ENCODE data around the gene DNAH17. TPM values are rescaled to one million over a fixed set of nuclear protein-coding genes. Genes with fewer than 3 reads are reported as not detected.
"Not testable (repeated sequence)": the region's sequence is repeated elsewhere in the genome, so short reads cannot be mapped to it uniquely, and the experiment has no call there.

Gene DNAH17
- total RNA-seq, 2 donors from 2014 or later, result 0.21 to 0.87 TPM

DNA sequence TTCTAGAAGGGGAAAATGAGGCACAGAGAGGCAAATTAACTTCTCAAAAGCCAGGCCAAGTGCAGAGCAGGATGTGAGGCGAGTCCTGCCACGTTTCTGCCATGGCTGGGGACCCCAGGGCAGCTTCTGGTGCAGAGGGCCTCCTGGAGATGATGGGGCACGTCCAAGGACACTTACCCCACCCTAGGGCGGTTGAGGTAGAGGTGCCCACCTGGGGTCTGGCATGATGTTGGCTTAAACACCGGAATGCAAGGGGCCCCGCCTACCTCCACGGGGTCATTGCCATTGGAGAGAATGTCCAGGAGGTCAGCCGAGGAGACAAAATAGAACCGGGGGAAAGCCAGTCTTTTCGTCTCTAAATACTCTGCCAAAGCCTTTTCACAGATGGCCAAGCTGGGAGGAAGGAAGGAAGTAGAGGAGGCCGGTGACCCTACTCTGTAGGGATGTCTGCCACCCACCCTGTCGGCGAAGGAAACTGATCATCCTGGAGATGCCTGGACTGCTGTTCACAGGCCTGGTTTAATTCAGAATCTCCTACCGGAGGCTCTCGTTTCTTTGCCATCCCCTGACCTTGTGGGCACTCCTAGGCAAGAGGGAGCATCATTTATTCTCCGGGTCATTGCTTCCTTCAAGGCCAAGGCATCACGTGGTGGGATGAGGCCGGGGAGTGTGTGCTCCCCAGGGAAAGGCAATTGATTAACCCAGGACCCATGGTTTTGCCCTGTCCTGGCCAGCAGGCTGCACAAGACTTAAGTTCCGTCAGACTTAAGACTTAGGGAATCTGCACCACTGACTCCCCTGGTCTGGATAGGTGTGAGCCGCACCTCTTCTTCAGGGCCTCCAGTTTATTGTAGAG, 70.5 kb downstream of the DNAH17 start:
- H3K9me3 ChIP-seq (ENCODE audit: control insufficient read depth, low read length, poor library complexity, severe bottlenecking), result no peaks in the 10 kb centered on the region
- no peak overlapping the region for H3K27ac Mint-ChIP-seq
- peaks cover 4% of the 10 kb centered on the region for H3K27me3 Mint-ChIP-seq
- H3K4me1 Mint-ChIP-seq, result peaks cover 3% of the 10 kb centered on the region
- no peak for ATAC-seq
- DNase-seq, result no peak
- no peak overlapping the region for H3K4me3 Mint-ChIP-seq
- H3K36me3 Mint-ChIP-seq (ENCODE audit: low read depth), result no peaks in the 10 kb centered on the region

DNA sequence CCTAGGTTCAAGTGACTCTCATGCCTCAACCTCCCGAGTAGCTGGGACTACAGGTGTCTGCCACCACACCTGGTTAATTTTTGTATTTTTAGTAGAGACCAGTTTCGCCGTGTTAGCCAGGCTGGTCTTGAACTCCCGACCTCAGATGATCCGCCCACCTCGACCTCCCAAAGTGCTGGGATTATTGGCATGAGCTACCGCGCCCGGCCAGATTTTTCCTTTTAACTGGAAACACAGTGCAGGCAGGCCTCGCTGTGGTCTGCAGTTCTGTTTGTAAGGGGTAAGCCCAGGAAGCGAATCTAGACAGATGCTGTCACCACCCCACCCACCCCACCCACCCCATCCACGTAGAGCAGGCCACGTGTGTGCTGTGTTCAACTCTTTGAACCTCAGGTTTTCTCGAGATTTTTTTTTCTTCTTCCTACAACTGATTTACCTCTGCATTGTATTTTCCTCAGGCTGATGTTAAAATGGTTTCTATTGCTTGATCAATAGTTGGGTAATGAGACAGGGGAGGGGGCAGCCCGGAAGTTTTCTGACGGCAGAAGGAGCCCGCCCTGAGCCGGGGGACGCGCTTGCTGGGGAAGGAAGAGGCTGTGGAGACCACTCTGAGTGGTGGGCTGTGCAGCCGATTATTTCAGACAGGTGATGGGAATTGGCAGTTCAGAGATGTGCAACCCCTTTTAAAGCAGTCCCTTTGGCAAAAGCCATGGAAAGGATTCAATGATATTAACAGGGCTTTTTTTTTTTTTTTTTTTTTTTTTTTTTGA, 72.9 kb downstream of the DNAH17 start:
- H3K4me1 Mint-ChIP-seq, result peaks cover 5% of the 10 kb centered on the region
- H3K27me3 Mint-ChIP-seq, result peaks cover 4% of the 10 kb centered on the region
- no peak overlapping the region for H3K4me3 Mint-ChIP-seq
- DNase-seq (no peak), ATAC-seq (no peak)
- H3K36me3 Mint-ChIP-seq (ENCODE audit: low read depth), result no peaks in the 10 kb centered on the region
- no peaks in the 10 kb centered on the region for H3K9me3 ChIP-seq (ENCODE audit: control insufficient read depth, low read length, poor library complexity, severe bottlenecking)
- no peak overlapping the region for H3K27ac Mint-ChIP-seq

DNA sequence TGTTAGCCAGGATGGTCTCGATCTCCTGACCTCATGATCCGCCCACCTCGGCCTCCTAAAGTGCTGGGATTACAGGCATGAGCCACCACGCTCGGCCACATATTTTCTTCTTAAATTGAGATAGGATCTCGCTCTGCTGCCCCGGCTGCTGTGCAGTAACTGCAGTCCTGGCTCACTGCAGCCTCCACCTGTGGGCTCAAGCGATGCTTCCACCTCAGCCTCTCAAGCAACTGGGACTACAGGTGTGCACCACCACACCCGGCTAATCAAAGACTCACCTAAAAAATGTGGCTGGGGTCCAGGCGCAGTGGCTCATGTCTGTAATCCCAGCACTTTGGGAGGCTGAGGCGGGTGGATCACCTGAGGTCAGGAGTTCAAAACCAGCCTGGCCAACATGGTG, 73.8 kb downstream of the DNAH17 start:
- not testable (repeated sequence) for H3K4me3 Mint-ChIP-seq; ATAC-seq; H3K4me1 Mint-ChIP-seq; H3K27ac Mint-ChIP-seq; DNase-seq; H3K27me3 Mint-ChIP-seq; H3K9me3 ChIP-seq (ENCODE audit: control insufficient read depth, low read length, poor library complexity, severe bottlenecking); H3K36me3 Mint-ChIP-seq (ENCODE audit: low read depth)

DNA sequence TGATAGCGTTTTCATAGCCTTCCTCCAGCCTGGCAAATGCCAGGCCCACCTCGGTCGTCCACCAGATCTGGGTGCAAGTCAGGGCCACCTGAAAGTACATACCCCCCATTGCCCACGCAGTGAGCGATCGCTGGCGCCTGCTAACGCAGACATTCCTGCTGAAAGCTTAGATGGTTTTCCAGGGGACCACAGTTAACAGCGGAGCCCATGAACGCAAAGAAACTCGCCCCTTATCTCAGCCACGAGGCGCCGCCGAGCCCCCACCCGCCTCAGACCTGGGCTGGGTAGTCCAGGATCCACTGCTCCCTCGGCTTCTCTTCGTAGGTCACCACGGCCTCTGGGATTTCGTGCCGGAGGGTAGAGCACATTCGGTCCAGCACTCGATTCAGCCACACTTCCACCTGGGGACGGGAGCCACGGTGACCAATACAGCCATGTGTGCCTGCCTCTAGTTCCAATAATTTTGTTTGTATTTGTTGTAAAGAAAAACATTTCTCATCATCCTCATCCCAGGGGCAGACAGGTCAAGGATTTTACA, 74.5 kb downstream of the DNAH17 start:
- H3K9me3 ChIP-seq (ENCODE audit: control insufficient read depth, low read length, poor library complexity, severe bottlenecking), result no peaks in the 10 kb centered on the region
- no peak for ATAC-seq
- Mint-ChIP-seq H3K27me3 (peaks cover 2% of the 10 kb centered on the region), H3K27ac (no peak overlapping the region), H3K4me3 (no peak overlapping the region), H3K4me1 (peaks cover 3% of the 10 kb centered on the region), H3K36me3 (ENCODE audit: low read depth) (no peaks in the 10 kb centered on the region)
- no peak for DNase-seq

DNA sequence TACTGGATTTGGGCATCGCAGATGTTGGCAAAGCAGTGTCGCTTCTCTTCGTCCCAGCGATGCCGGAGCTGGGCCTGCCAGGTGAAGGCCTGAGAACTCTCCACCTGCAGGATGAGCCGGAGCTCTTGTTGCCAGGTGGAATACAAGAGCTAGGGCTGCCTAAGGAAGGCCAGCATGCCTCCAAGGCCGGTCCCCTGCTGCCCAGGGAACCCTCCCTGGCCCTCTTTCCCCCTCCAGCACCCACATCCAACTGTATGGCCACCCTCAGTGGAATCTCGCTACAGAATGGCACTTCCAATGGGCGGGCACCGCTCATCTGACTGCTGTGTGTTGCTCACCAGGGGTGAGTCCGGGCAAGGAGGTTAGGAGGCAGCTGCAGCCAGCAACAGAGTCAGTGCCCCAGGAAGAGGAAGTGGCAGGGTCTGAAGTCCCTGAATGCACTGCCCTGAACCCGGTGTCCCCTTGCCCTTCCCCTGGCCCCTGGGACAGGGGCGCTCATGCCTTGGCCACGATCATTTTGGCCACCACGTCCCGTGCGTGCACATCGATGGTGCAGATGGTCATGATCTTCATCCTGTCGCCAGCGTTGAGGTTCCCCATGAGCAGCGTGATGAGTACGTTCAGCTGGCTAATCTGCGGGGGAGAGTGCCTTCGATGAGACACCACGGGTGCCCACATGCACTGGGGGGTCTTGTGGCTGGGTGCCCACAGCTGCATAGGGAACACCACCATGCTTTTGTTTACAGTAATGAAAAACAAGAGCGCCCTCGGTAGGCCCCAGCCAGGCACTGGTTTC, 75.8 kb downstream of the DNAH17 start:
- H3K27me3 Mint-ChIP-seq, result no peaks in the 10 kb centered on the region
- no peak for ATAC-seq
- H3K9me3 ChIP-seq (ENCODE audit: control insufficient read depth, low read length, poor library complexity, severe bottlenecking), result no peaks in the 10 kb centered on the region
- H3K36me3 Mint-ChIP-seq (ENCODE audit: low read depth), result no peaks in the 10 kb centered on the region
- no peak overlapping the region for H3K4me3 Mint-ChIP-seq
- no peak overlapping the region for H3K27ac Mint-ChIP-seq
- DNase-seq, result no peak
- peaks cover 3% of the 10 kb centered on the region for H3K4me1 Mint-ChIP-seq

DNA sequence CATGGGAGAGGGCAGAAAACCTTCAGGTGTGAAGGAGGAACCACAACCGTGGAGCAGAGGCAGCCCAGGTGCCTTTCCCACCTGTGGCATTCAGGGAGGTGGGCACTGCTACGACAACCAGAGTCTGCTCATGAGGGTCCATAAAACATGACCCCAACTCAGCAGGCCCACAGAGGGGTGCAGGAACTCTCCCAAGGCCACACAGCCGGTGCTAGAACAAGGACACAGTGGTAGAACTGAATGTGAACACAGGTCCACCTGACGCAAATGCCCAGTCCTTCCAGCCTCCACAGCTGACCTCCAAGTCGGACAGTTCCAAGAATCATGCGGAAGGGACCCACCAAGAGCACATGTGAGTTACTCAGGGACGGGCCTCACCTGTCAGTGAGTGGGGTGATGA, 76.4 kb downstream of the DNAH17 start:
- no peak overlapping the region for H3K4me3 Mint-ChIP-seq
- H3K27me3 Mint-ChIP-seq, result no peaks in the 10 kb centered on the region
- no peak overlapping the region for H3K27ac Mint-ChIP-seq
- H3K4me1 Mint-ChIP-seq, result peaks cover 3% of the 10 kb centered on the region
- ATAC-seq (no peak), DNase-seq (no peak)
- H3K36me3 Mint-ChIP-seq (ENCODE audit: low read depth), result no peaks in the 10 kb centered on the region
- no peaks in the 10 kb centered on the region for H3K9me3 ChIP-seq (ENCODE audit: control insufficient read depth, low read length, poor library complexity, severe bottlenecking)

DNA sequence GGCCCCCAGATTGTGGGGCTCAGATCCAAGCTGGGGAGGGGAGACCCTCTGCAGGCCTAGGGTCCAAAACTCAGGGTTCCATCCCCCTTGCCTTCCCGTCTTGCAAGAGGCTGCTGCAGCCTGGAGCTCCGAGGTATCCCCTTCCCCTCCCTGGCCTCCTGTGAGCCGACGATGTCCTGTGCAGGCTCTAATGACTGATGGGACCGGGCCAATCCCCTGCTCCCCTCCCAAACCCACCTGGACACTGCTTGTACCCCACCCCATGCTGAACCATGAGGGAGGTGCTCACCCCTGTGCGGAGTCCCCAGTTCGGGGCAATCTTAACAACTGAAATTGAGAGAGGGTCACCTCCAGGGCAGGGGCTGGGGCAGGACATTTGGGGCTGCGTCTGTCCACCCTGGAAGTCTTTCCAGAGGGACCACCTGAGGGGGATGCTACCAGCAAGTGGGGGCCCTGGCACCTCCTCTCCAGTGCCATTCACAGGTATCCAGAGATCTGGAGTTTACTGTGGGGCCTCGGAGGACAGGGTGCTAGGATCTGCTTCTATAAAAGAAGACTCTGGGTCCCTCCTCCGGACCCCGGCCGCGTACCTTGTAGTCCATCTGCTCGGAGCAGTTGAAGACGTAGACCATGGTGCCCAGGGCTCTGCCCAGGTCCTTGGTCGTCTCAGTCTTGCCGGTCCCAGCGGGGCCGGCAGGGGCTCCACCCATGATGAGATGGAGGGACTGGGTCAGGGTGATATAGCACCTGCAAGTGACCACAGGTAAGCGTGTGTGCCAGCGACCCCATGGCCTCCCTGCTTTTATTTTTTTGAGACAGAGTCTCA, 77.3 kb downstream of the DNAH17 start:
- ATAC-seq (no peak), DNase-seq (no peak)
- Mint-ChIP-seq H3K4me3 (no peak overlapping the region), H3K36me3 (ENCODE audit: low read depth) (no peaks in the 10 kb centered on the region), H3K4me1 (peaks cover 3% of the 10 kb centered on the region), H3K27me3 (no peaks in the 10 kb centered on the region), H3K27ac (no peak overlapping the region)
- H3K9me3 ChIP-seq (ENCODE audit: control insufficient read depth, low read length, poor library complexity, severe bottlenecking), result no peaks in the 10 kb centered on the region

DNA sequence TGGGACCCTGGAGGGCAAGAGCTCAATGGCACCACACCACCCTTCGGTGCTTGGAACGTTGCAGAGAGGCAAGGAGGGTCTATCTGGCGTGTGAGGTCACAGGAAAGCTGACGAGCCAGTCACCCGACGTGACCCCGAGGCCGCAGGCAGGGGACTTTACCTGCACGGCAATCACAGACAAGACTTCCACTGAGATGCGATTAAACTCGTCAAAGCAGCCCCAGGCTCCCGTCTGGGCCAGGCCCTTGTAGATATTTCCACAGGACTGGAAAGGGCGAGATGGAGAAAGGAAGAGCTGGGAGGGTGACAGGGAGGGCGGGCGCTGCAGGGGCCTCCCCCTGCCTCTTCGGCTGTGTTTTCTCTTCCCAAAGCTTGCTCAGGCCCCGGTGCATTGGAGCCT, 78.3 kb downstream of the DNAH17 start:
- H3K27ac Mint-ChIP-seq, result peak overlapping the region; percentile 29
- no peaks in the 10 kb centered on the region for H3K36me3 Mint-ChIP-seq (ENCODE audit: low read depth)
- no peak for ATAC-seq
- no peak overlapping the region for H3K4me3 Mint-ChIP-seq
- no peaks in the 10 kb centered on the region for H3K9me3 ChIP-seq (ENCODE audit: control insufficient read depth, low read length, poor library complexity, severe bottlenecking)
- H3K27me3 Mint-ChIP-seq, result no peaks in the 10 kb centered on the region
- H3K4me1 Mint-ChIP-seq, result peaks cover 3% of the 10 kb centered on the region
- DNase-seq, result no peak

DNA sequence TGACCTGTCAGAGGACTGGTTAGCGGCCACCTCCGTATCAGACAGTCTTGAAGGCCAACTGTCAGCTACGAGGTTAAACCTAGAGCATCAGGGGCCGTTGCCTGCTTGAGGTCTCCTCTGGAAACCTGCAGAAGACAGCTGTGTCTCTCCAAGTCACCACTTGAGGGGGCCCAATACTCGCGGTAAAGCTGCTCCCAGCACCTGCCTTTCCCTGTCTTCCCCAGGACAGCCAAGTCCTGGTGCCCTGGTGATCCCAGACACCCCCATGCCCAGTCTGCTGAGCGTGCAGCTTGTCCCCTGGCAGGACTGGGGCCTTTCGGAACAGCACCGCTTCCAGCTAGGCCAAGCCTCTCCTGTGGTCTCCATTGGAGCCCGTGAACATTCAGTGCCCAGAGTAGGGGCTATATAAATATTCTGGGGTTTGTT, 80.1 kb downstream of the DNAH17 start:
- Mint-ChIP-seq H3K4me1 (peaks cover 3% of the 10 kb centered on the region), H3K36me3 (ENCODE audit: low read depth) (no peaks in the 10 kb centered on the region), H3K27me3 (no peaks in the 10 kb centered on the region), H3K27ac (peak overlapping the region; percentile 21), H3K4me3 (no peak overlapping the region)
- no peaks in the 10 kb centered on the region for H3K9me3 ChIP-seq (ENCODE audit: control insufficient read depth, low read length, poor library complexity, severe bottlenecking)
- ATAC-seq (peak; percentile 87), DNase-seq (peak; percentile 31 to 45 (median 43))

DNA sequence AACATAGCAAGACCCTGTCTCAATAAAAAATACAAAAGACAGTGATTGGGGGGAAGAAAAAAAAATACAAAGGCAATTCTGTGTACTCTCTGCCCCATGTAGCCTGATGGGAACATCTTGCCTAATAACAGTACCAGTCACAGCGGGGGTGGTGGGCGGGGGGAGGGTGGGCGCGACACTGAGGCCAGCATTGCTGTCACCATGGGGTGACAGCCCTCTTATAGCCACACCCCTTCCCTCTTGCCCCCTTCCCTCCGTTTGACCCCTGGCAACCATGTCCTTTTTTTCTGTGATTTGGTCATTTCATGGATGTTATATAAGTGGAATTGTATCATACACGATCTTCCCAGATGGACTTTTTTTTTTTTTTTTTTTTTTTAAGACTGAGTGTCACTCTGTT, 80.9 kb downstream of the DNAH17 start:
- Mint-ChIP-seq H3K4me1 (no peaks in the 10 kb centered on the region), H3K36me3 (ENCODE audit: low read depth) (no peaks in the 10 kb centered on the region), H3K4me3 (no peak overlapping the region), H3K27ac (no peak overlapping the region), H3K27me3 (no peaks in the 10 kb centered on the region)
- ATAC-seq, result no peak
- H3K9me3 ChIP-seq (ENCODE audit: control insufficient read depth, low read length, poor library complexity, severe bottlenecking), result no peaks in the 10 kb centered on the region
- no peak for DNase-seq

DNA sequence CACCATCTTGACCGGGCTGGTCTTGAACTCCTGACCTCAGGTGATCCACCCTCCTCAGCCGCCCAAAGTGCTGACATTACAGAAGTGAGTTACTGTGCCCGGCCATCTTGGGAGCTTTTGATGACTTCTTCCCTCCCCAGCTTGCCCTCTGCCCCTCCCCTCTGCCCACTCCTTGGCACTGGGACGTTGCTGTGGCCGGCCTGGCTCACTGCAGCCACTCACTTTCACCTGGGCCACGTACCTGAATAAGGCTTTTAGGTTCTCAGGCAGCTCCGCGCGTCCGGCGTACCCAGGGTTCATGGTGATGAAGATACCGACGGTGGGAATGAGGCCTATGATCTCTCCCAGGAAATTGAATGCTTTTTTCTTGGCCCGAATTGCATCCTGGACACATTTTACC, 81.6 kb downstream of the DNAH17 start:
- H3K27ac Mint-ChIP-seq, result no peak overlapping the region
- no peaks in the 10 kb centered on the region for H3K4me1 Mint-ChIP-seq
- ATAC-seq (no peak), DNase-seq (no peak)
- H3K9me3 ChIP-seq (ENCODE audit: control insufficient read depth, low read length, poor library complexity, severe bottlenecking), result no peaks in the 10 kb centered on the region
- no peaks in the 10 kb centered on the region for H3K27me3 Mint-ChIP-seq
- no peak overlapping the region for H3K4me3 Mint-ChIP-seq
- no peaks in the 10 kb centered on the region for H3K36me3 Mint-ChIP-seq (ENCODE audit: low read depth)

DNA sequence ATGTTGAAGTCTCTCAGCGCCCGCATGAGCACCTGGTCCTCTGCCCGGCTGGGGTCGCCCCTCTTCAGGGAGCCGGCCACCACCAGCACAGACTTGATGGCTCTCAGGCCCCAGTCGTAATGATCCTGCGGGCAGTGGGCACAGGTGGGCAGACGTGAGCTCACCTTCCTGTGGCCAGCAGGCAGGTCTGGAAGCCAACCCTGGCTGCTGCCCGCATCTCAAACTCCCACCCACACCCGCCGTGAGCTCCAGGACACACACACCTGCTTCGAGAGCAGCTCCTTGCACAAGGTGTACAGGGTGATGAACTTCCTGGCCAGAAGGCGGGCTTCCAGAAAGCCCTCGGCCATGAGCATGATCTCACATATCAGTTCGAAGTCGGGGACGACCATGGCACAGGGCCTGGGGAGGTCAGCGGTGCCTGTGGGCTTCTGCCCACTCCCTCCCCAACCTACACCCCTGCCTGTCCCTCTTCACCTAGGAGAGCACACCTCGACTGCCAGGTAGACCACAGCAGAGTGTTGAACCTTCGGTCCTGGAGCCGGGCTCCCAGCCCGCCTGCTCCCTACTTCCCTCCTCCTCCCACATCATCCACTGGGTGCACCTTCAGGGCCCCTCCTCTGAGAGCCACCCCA, 82.4 kb downstream of the DNAH17 start:
- Mint-ChIP-seq H3K4me3 (no peak overlapping the region), H3K27ac (no peak overlapping the region), H3K4me1 (no peaks in the 10 kb centered on the region), H3K36me3 (ENCODE audit: low read depth) (no peaks in the 10 kb centered on the region), H3K27me3 (no peaks in the 10 kb centered on the region)
- DNase-seq (no peak), ATAC-seq (no peak)
- no peaks in the 10 kb centered on the region for H3K9me3 ChIP-seq (ENCODE audit: control insufficient read depth, low read length, poor library complexity, severe bottlenecking)
